ENCODE measurements around the gene NUSAP1.
A peak's percentile ranks its signal among the peaks of the same experiment; 100 is the strongest.
"Not testable (repeated sequence)": the region's sequence is repeated elsewhere in the genome, so short reads cannot be mapped to it uniquely, and the experiment has no call there.

Gene NUSAP1

DNA sequence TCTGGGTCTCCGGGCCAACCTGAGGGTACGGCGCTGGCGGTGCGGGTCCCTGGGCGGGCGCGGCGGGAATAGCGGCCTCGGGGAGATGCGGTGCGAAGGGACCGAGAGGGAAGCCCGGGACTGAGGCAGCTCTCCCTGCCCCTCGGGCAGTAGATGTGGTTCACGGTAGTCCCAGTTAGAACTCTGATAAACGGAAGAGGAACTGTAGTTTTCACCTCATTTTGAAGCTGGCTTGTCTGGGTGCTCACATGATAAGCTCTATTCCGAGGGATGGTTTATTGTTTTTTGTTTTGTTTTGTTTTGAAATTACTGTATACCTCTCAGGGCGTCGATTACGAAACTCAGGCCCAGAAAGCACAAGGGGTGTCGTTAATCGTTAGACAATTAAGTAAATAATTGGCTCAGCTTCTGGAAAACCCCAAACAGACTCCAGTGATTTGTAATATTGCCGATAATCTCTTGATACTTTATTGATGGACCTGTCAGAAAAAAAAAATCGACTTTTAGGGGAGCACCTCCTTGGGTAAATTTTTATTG is 413 bp downstream of the NUSAP1 start:
- no peak for DNase-seq (ENCODE audit: low read depth)

DNA sequence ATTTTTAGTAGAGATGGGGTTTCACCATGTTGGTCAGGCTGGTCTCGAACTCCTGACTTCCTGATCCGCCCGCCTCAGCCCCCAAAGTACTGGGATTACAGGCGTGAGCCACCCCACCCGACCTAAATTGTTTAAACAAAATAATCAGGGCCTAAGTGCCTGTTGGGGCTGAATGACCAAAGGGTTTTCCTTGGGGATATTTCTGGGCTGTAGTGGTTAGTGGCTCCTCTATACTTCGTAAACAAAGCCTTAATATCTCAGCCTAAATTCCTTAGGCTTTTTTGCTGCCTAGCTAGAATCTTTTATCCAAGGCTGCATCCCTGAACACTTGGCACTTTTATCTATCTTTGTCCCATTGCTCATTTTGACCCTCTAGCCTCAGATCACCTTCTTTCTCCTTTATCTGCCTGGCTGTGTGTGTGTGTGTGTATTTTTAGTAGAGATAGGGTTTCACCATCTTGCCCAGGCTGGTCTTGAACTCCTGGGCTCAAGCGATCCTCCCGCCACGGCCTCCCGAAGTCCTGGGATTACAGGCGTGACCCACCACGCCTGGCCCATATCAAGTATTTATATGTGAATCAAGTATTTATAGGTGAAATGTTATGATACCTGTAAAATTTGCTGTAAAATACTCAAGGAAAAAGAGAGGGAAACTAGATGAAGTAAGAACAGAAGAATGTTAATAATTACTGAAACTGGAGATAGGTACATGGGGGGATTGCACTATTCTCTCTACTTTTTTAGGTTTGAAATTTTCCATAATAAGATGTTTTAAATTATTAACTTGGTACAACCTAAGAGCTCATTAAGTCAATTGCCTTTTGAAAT is 1.8 kb downstream of the NUSAP1 start:
- no peak for DNase-seq (ENCODE audit: low read depth)

GRCh38 chr15:41336549-41336948 is 3.9 kb downstream of the NUSAP1 start:
- no peak for DNase-seq (ENCODE audit: low read depth)

GRCh38 chr15:41337047-41337446 is 4.4 kb downstream of the NUSAP1 start:
- no peak for DNase-seq (ENCODE audit: low read depth)

GRCh38 chr15:41337631-41338522 is 5.2 kb downstream of the NUSAP1 start:
- no peak for DNase-seq (ENCODE audit: low read depth)

DNA sequence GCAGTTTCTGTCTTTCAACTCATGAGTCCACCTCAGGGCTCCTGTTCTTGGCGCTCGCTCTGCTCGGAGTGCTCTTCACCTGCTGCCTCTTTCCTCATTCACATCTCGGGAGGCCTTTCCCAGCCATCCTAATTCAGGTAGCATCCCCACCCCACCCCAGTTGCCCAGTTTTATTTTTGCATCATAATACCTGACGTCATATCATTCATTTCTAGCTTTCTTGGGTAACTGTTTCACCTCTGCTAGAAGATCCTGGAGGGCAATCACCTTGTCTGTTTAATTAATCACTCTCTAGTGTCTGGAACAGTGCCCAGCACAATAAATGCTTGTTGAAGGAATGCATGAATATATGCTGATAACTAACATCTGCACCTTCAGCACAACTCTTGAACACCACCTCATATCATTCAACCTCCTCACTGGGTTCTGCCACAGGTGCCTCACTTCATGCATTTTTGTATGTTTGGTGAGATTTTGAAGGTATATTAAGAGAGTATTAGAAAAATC is 7.6 kb downstream of the NUSAP1 start:
- no peak for DNase-seq (ENCODE audit: low read depth)

- DNase-seq (ENCODE audit: low read depth): peak; percentile 61
Observed at GRCh38 chr15:41341519-41341918, 8.8 kb downstream of the NUSAP1 start.

DNA sequence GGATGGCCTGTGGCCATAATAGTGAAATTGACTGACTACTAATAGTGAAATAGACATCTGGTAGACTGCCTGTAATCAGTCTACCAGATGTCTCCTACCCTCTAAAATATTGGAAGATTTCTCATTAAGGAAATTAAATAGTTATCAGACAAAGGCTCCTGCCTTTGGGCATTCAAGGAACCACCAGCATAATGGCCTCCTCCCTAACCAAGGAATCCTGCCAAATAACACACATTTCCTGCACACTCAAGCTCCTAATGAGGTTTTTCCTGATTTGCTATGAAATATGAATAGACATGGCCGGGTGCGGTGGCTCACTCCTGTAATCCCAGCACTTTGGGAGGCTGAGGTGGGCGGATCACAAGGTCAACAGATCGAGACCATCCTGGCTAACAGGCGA is 14.6 kb downstream of the NUSAP1 start:
- no peak for DNase-seq (ENCODE audit: low read depth)

- DNase-seq (ENCODE audit: low read depth): no peak
Observed at GRCh38 chr15:41350057-41350717, 17.5 kb downstream of the NUSAP1 start.

DNA sequence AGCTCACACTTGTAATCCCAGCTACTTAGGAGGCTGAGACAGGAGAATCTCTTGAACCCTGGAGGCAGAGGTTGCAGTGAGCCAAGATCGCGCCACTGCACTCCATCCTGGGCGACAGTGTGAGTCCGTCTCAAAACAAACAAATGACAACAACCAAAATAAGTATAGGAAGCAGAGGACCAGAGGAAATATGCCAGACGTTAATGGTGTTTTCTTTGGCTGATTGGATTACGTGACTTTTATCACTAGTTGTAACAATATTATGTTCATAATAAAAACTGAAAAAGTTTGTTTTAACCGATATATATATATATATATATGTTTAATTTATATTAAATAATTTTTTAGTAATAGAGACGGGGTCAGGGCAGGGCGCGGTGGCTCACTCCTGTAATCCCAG is 21.7 kb downstream of the NUSAP1 start:
- no peak for DNase-seq (ENCODE audit: low read depth)

- DNase-seq (ENCODE audit: low read depth): no peak
Observed at GRCh38 chr15:41367418-41367817, 34.7 kb downstream of the NUSAP1 start.

DNA sequence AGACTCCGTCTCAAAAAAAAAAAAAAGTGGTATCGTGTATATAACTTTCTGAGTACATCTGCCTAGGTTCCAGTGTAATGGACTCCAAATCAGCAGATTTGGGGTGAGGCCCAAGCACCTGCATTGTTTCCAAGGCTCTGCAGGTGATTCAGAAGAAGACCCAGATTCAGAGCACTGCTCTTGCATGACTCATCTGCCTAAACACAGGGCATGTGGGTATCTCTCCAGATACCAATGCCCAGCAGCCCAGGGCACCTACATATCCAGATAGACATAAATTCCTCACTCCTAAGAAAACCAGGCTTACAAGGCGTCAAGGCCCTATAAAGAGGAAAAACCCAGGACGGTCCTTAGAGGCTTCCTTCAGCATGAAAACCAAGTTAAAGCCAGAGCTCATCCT is 45.3 kb downstream of the NUSAP1 start:
- no peak for DNase-seq (ENCODE audit: low read depth)

DNA sequence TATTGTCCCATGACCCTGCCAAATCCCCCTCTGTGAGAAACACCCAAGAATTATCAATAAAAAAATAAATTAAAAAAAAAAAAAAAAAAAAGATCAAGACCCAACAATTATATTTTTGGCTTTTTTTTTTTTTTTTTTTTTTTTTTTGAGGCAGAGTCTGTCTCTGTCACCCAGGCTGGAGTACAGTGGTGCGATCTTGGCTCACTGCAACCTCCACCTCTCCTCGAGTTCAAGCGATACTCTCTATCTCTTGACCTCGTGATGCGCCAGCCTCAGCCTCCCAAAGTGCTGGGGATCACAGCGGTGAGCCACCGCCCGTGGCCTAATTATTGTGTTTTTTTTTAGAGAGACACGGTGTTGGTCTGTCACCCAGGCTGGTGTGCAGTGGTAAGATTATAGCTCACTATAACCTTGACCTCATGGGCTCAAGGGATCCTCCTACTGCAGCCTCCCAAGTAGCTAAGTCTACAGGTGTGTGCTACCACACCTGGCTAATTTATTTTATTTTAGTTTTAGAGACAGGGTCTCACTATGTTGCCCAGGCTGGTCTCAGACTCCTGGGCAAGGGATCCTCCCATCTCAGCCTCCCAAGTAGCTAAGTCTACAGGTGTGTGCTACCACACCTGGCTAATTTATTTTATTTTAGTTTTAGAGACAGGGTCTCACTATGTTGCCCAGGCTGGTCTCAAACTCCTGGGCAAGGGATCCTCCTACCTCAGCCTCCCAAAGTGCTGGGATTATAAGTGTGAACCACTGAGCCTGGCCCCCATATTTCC is 51.5 kb downstream of the NUSAP1 start:
- DNase-seq (ENCODE audit: low read depth): not testable (repeated sequence)

DNA sequence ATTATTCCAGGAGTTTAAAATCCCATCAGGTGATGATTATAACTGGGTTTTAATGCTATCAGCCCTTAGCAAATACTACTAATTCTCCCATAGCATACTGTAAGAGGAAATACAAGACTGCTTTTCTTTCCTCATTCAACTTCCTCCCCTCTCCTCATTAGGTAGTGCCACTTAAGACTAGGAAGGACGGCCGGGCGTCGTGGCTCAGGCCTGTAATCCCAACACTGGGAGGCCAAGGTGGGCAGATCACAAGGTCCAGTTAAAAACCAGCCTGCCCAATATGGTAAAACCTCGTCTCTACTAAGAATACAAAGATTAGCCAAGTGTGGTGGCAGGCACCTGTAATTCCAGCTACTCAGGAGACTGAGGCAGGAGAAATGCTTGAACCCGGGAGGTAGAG is 55.0 kb downstream of the NUSAP1 start:
- no peak for DNase-seq (ENCODE audit: low read depth)

- DNase-seq (ENCODE audit: low read depth): no peak
Observed at GRCh38 chr15:41392659-41393058, 60.0 kb downstream of the NUSAP1 start.

- DNase-seq (ENCODE audit: low read depth): peak; percentile 61
Observed at GRCh38 chr15:41394924-41395323, 62.2 kb downstream of the NUSAP1 start.

DNA sequence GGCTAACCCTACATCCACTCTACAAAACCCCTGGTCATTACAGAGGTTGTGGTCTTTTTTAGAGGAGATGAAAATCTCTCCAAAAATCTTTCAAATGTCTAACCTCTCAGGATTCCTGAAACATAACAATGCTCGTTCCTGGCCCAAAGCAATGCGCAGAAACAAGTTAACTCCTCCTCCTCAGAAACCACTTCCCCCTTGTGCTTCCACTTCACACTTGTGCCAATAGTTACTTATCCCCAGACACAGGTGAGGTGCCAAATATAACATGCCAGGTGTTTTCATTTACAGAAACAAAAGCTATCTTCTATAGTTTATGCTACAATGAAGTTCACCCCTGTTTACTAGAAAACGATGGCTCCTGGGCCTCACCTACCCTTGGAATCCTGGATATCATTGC is 63.4 kb downstream of the NUSAP1 start:
- DNase-seq (ENCODE audit: low read depth): no peak

GRCh38 chr15:41401904-41402267 is 69.2 kb downstream of the NUSAP1 start:
- no peak for DNase-seq (ENCODE audit: low read depth)

DNA sequence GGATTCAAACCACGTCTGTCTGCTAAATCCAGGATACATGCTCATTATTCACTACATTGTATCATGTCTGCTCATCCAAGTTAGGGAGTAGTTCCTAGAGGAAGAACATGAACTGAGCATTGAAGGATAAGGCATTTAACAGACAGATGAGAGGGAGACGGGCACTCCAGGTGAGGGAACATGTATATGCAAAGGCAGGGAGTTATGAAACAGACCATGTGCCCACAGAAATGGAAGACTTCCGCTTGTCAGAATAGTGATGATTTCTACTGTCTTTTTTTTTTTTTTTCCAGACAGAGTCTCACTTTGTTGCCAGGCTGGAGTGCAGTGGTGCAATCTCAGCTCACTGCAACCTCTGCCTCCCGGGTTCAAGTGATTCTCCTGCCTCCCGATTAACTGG is 74.7 kb downstream of the NUSAP1 start:
- no peak for DNase-seq (ENCODE audit: low read depth)

GRCh38 chr15:41408234-41408641 is 75.6 kb downstream of the NUSAP1 start:
- DNase-seq (ENCODE audit: low read depth): peak; percentile 26

DNA sequence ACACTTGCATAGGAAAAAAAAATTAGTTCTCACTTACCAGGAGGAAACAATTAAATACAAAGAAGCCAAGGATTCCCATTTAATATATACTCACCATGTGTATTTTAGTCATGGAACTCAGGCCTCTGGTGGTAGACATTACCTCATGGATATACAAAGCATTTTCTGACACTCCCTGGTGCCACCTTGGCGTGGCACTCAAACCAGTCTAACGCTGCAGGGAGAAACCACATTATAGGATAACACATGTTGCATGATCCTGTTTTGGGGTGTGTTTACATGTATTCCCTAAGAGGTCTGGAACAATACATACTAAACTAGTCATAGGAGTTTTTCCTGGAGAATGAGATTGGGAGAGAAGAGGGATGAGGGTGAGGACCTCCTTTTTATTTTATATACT is 78.3 kb downstream of the NUSAP1 start:
- no peak for DNase-seq (ENCODE audit: low read depth)
